DOHH2 (cell line): ENCODE results near the gene TNRC6B.

Experiments used
- EZH2phosphoT487 ChIP-seq: fragments of 200-600 bp; sonication (generic); IDR thresholded peaks from 2 replicates; pipeline ENCODE4 v1.6.1; 2017; ENCODE audit warnings: borderline replicate concordance, mild to moderate bottlenecking, antibody characterized with exemption, low read length, moderate library complexity, mixed read lengths
- TF ChIP-seq, protein P1 (sequence below): fragments of 200-600 bp; sonication (generic); IDR thresholded peaks from one replicate; pipeline ENCODE4 v1.5.1; 2014; ENCODE audit warnings: antibody characterized with exemption, mild to moderate bottlenecking, low read depth, low read length; ENCODE audit not compliant: poor library complexity, severe bottlenecking

DNA sequence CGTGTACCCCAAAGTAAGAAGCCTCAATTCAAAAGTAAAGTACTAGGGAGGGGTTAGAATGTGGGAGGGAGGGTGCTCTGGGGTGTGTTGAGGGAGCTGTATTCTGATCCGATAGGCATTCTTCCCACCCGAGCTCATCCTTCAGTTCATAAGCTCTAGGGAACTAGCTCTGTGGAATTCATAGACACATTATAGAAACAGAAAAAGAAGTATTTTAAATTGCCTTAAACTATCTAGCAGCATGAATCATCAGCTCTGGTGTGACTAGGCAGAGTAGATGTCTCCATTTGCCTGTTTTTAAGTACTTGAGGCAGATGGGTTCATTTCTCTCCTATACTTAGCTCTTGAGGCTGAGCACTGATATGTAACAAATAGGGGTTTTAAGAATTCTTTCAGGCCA is 185.3 kb downstream of the TNRC6B start:
- TF ChIP-seq, protein P1, sequence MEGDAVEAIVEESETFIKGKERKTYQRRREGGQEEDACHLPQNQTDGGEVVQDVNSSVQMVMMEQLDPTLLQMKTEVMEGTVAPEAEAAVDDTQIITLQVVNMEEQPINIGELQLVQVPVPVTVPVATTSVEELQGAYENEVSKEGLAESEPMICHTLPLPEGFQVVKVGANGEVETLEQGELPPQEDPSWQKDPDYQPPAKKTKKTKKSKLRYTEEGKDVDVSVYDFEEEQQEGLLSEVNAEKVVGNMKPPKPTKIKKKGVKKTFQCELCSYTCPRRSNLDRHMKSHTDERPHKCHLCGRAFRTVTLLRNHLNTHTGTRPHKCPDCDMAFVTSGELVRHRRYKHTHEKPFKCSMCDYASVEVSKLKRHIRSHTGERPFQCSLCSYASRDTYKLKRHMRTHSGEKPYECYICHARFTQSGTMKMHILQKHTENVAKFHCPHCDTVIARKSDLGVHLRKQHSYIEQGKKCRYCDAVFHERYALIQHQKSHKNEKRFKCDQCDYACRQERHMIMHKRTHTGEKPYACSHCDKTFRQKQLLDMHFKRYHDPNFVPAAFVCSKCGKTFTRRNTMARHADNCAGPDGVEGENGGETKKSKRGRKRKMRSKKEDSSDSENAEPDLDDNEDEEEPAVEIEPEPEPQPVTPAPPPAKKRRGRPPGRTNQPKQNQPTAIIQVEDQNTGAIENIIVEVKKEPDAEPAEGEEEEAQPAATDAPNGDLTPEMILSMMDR: no peak
- TF ChIP-seq EZH2phosphoT487: no peak
